IMR-90 (cell line): ENCODE measurements around the gene SGMS1. TPM values are rescaled to one million over a fixed set of nuclear protein-coding genes. Genes with fewer than 3 reads are reported as not detected.
"Not testable (repeated sequence)": the region's sequence is repeated elsewhere in the genome, so short reads cannot be mapped to it uniquely, and the experiment has no call there.

Experiments used
- ATAC-seq: fragments of 200-7000 bp; cut with Tn5 transposase; 2 replicates; pipeline ENCODE4 v1.9.1; 2020; ENCODE audit warnings: low read depth, mild to moderate bottlenecking, moderate library complexity
- BruUV-seq: library from RNA; stranded (reverse); fragments of 400-500 nt; replicated peaks from 2 replicates; lab custom pipeline; 2021; lab: Mats Ljungman, UMichigan
- CTCF ChIA-PET: fragments of 300-600 bp; formaldehyde crosslinking; extraction: SDS; loops from one replicate; lab custom pipeline; 2021; ENCODE audit warnings: antibody characterized with exemption; lab: Yijun Ruan, JAX
- POLR2A ChIA-PET: fragments of 300-600 bp; sonication (Branson Sonifier 250); formaldehyde crosslinking; loops from one replicate; lab custom pipeline; 2022; ENCODE audit warnings: antibody characterized with exemption; ENCODE audit not compliant: unreplicated experiment; lab: Charles Lee
- DNase-seq: peaks from one replicate; pipeline ENCODE4 v3.0.0; 2013
- H2AFZ ChIP-seq: replicated peaks from 2 replicates; pipeline ENCODE3; 2013; ENCODE audit warnings: low read length, mild to moderate bottlenecking; ENCODE audit not compliant: poor library complexity
- H2AK5ac ChIP-seq: 2 replicates; pipeline ENCODE4 v1.6.1; 2013; ENCODE audit warnings: low read depth, low read length, inconsistent platforms
- H2AK9ac ChIP-seq: replicated peaks from 2 replicates; pipeline ENCODE3; 2013; ENCODE audit warnings: mild to moderate bottlenecking, low read depth, low read length, moderate library complexity; ENCODE audit not compliant: poor library complexity
- H2BK120ac ChIP-seq: 2 replicates; pipeline ENCODE4 v1.6.1; 2013; ENCODE audit warnings: low read depth, low read length, inconsistent platforms
- H2BK15ac ChIP-seq: 3 replicates; pipeline ENCODE4 v1.6.1; 2013; ENCODE audit warnings: low read depth, low read length, inconsistent platforms
- H2BK20ac ChIP-seq: 2 replicates; pipeline ENCODE4 v1.6.1; 2013; ENCODE audit warnings: low read depth, mild to moderate bottlenecking, inconsistent platforms, low read length, moderate library complexity
- H2BK5ac ChIP-seq: 2 replicates; pipeline ENCODE4 v1.6.1; 2013; ENCODE audit warnings: mild to moderate bottlenecking, low read depth, low read length, inconsistent platforms; ENCODE audit not compliant: poor library complexity, severe bottlenecking
- H3K14ac ChIP-seq: replicated peaks from 2 replicates; pipeline ENCODE4 v1.6.1; 2013; ENCODE audit warnings: low read depth, low read length, inconsistent platforms
- H3K18ac ChIP-seq: 2 replicates; pipeline ENCODE4 v1.6.1; 2013; ENCODE audit warnings: low read depth, low read length, control low read depth
- H3K23ac ChIP-seq: 2 replicates; pipeline ENCODE4 v1.6.1; 2013; ENCODE audit warnings: low read depth, low read length, inconsistent platforms
- H3K27ac ChIP-seq: 2 replicates; pipeline ENCODE4 v1.5.1; 2013; ENCODE audit warnings: mild to moderate bottlenecking, control low read depth, low read length; ENCODE audit not compliant: insufficient read depth
- H3K27me3 ChIP-seq: 2 replicates; pipeline ENCODE4 v1.6.1; 2013; ENCODE audit warnings: low read length; ENCODE audit not compliant: control insufficient read depth, insufficient read depth
- H3K36me3 ChIP-seq: 2 replicates; pipeline ENCODE4 v1.6.1; 2013; ENCODE audit warnings: low read length, mixed read lengths; ENCODE audit not compliant: control insufficient read depth, insufficient read depth
- H3K4ac ChIP-seq: 2 replicates; pipeline ENCODE4 v1.6.1; 2013; ENCODE audit warnings: low read depth, low read length, inconsistent platforms
- H3K4me1 ChIP-seq: 2 replicates; pipeline ENCODE4 v1.6.1; 2013; ENCODE audit warnings: low read length, mixed read lengths; ENCODE audit not compliant: control insufficient read depth, insufficient read depth
- H3K4me2 ChIP-seq: 2 replicates; pipeline ENCODE4 v1.6.1; 2013; ENCODE audit warnings: low read depth, mild to moderate bottlenecking, control low read depth, low read length, moderate library complexity
- H3K4me3 ChIP-seq: 2 replicates; pipeline ENCODE4 v1.5.1; 2013; ENCODE audit warnings: low read depth, mild to moderate bottlenecking, control low read depth, low read length, moderate library complexity; ENCODE audit not compliant: insufficient read depth
- H3K56ac ChIP-seq: 2 replicates; pipeline ENCODE4 v1.6.1; 2013; ENCODE audit warnings: low read length, inconsistent platforms; ENCODE audit not compliant: insufficient read depth; ENCODE audit errors: extremely low read depth
- H3K79me1 ChIP-seq, 2 experiments: 2 replicates each; pipeline ENCODE4 v1.6.1; 2013; ENCODE audit warnings: low read length in 2 of 2, inconsistent platforms in 1 of 2, low read depth in 1 of 2
- H3K9ac ChIP-seq: 2 replicates; pipeline ENCODE4 v1.6.1; 2013; ENCODE audit warnings: low read depth, low read length, control low read depth
- H3K9me1 ChIP-seq: 2 replicates; pipeline ENCODE4 v1.6.1; 2013; ENCODE audit warnings: low read length, inconsistent platforms; ENCODE audit not compliant: insufficient read depth
- H3K9me3 ChIP-seq: 2 replicates; pipeline ENCODE4 v1.6.1; 2013; ENCODE audit warnings: low read length; ENCODE audit not compliant: control insufficient read depth, insufficient read depth
- H4K20me1 ChIP-seq: 2 replicates; pipeline ENCODE4 v1.6.1; 2013; ENCODE audit warnings: low read length, inconsistent platforms; ENCODE audit not compliant: insufficient read depth
- H4K5ac ChIP-seq: 2 replicates; pipeline ENCODE4 v1.6.1; 2013; ENCODE audit warnings: mild to moderate bottlenecking, low read depth, low read length, control low read depth
- H4K8ac ChIP-seq, 2 experiments: 2 replicates each; pipeline ENCODE4 v1.6.1; 2013; ENCODE audit warnings: low read depth in 2 of 2, low read length in 2 of 2, control low read depth in 1 of 2, inconsistent platforms in 1 of 2
- H4K91ac ChIP-seq: 2 replicates; pipeline ENCODE4 v1.6.1; 2013; ENCODE audit warnings: low read depth, low read length, inconsistent platforms; ENCODE audit not compliant: insufficient read depth
- WGBS, 2 experiments: methylation state at CpG; one replicate each; pipeline versions ENCODE4 v1.1.5 to v1.1.7; 2013; ENCODE audit warnings: missing lambda C conversion rate in 2 of 2; ENCODE audit not compliant: insufficient read length in 1 of 2; ENCODE audit errors: extremely low coverage in 2 of 2; 5-methylcytosine and 5-hydroxymethylcytosine counted together
- dilution Hi-C: fragments of 300-500 bp; cut with HindIII; formaldehyde crosslinking; loops from one replicate; pipeline ENCODE4 v1.14.3; 2018; ENCODE audit warnings: low sequenced_read_pairs; ENCODE audit not compliant: unreplicated experiment
- in situ Hi-C: fragments of 300-500 bp; cut with MboI; formaldehyde crosslinking; loops from 3 replicates; pipeline ENCODE4 v1.14.3; 2019; ENCODE audit warnings: low sequenced_read_pairs, inconsistent platforms, mixed read lengths
- intact Hi-C: fragments of 100-400 bp; cut with micrococcal nuclease; formaldehyde crosslinking; loops from 2 replicates; pipeline ENCODE4 v1.10.0; 2022
- polyA plus RNA-seq, 3 experiments: library from polyadenylated mRNA; depleted of rRNA; stranded (reverse); fragments of >200 nt; gene quantifications; 2 replicates each; pipeline ENCODE4 v1.2.3, GENCODE V29; 2012; ENCODE audit warnings: low replicate concordance in 1 of 3
- total RNA-seq: library from RNA; depleted of rRNA; stranded (reverse); fragments of >200 nt; gene quantifications from 2 replicates; pipeline ENCODE4 v1.2.3, GENCODE V29; 2012

Gene SGMS1
- total and polyA plus RNA-seq, 2 of the 4 experiments (the other 2 are of a cell fraction): 9.8 to 30.8 TPM

DNA sequence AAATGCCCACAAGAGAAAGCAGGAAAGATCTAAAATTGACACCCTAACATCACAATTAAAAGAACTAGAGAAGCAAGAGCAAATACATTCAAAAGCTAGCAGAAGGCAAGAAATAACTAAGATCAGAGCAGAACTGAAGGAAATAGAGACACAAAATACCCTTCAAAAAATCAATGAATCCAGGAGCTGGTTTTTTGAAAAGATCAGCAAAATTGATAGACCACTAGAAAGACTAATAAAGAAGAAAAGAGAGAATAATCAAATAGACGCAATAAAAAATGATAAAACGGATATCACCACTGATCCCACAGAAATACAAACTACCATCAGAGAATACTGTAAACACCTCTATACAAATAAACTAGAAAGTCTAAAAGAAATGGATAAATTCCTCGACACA is 355.9 kb downstream of the SGMS1 start:
- H3K23ac ChIP-seq, H3K18ac ChIP-seq, H2BK5ac ChIP-seq, H3K9me1 ChIP-seq, H3K14ac ChIP-seq, POLR2A ChIA-PET, H4K5ac ChIP-seq, CTCF ChIA-PET, intact Hi-C loops, ATAC-seq, H2AFZ ChIP-seq, H2AK9ac ChIP-seq, H3K27ac ChIP-seq, H2BK15ac ChIP-seq, H3K36me3 ChIP-seq, H3K4me2 ChIP-seq, DNase-seq, H3K79me1 ChIP-seq, H2AK5ac ChIP-seq, H2BK20ac ChIP-seq, H3K9me3 ChIP-seq, H4K8ac ChIP-seq, H3K27me3 ChIP-seq, BruUV-seq, H4K20me1 ChIP-seq, H3K9ac ChIP-seq, H3K4me3 ChIP-seq, H2BK120ac ChIP-seq, H3K4me1 ChIP-seq, dilution Hi-C loops, H3K56ac ChIP-seq, H4K91ac ChIP-seq, H3K4ac ChIP-seq, in situ Hi-C loops: not testable (repeated sequence)
- WGBS, 2 experiments: no CpG with 5 or more reads among the region's 3 CpGs

DNA sequence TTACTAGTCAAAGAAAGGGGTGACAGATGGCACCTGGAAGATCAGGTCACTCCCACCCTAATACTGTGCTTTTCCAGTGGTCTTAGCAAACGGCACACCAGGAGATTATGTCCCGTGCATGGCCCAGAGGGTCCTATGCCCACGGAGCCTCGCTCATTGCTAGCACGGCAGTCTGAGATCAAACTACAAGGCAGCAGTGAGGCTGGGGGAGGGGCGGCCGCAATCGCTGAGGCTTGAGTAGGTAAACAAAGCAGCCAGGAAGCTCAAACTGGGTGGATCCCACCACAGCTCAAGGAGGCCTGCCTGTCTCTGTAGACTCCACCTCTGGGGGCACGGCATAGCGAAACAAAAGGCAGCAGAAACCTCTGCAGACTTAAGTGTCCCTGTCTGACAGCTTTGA is 361.1 kb downstream of the SGMS1 start:
- H4K20me1 ChIP-seq, H3K9me1 ChIP-seq, intact Hi-C loops, H2AK9ac ChIP-seq, H2BK5ac ChIP-seq, H3K36me3 ChIP-seq, dilution Hi-C loops, H2AK5ac ChIP-seq, POLR2A ChIA-PET, H2BK20ac ChIP-seq, H3K27me3 ChIP-seq, H3K9me3 ChIP-seq, DNase-seq, H3K14ac ChIP-seq, H3K27ac ChIP-seq, ATAC-seq, H3K23ac ChIP-seq, H3K4me2 ChIP-seq, H2BK15ac ChIP-seq, H4K8ac ChIP-seq, H3K79me1 ChIP-seq, H2BK120ac ChIP-seq, H4K5ac ChIP-seq, H2AFZ ChIP-seq, H3K4me3 ChIP-seq, H3K56ac ChIP-seq, H3K9ac ChIP-seq, H3K18ac ChIP-seq, in situ Hi-C loops, BruUV-seq, H3K4ac ChIP-seq, H3K4me1 ChIP-seq, H4K91ac ChIP-seq: not testable (repeated sequence)
- CTCF ChIA-PET: interaction anchor here (1.0 kb wide), 1 partner anchor 13 kb away, joined by 3 read pairs; no protein-coding TSS in a partner anchor
- no CpG with 5 or more reads among the region's 10 CpGs for WGBS, 2 experiments
